Measurements from ENCODE around the gene AMPH. TPM values are rescaled to one million over a fixed set of nuclear protein-coding genes. Genes with fewer than 3 reads are reported as not detected.

The AMPH gene
- total and polyA plus RNA-seq, 9 of the 15 experiments (the other 6 are each of a cell fraction or from before 2014, with no cell fraction given), result 0.03 to 0.35 TPM; not detected in 7

GRCh38 chr7:38675494-38676106 is 44.4 kb upstream of the AMPH start:
- ChIA-PET CTCF (ENCODE audit: low intra/inter-chr PET ratio) (interaction anchor here (1.1 kb wide), 1 partner anchor 1467 kb away, joined by 3 read pairs; no protein-coding TSS in a partner anchor), POLR2A (interaction anchor here (0.9 kb wide), 1 partner anchor 44 kb away, joined by 4 read pairs; the partner anchor contains the start of gene AMPH)
- Histone ChIP-seq H3K36me3 (ENCODE audit: control insufficient read depth, insufficient read depth, low read length) (no peaks in the 10 kb centered on the region), H3K4me3 (no peak overlapping the region), H4K20me1 (replicated peaks; ENCODE audit: control insufficient read depth, insufficient read depth, low read length) (peaks cover 3% of the 10 kb centered on the region; the same call in 1 of the 2 replicates), H3K27me3 (ENCODE audit: control insufficient read depth in 2 of 2, insufficient read depth in 2 of 2, low read length in 2 of 2) (peaks cover 0 to 17% of the 10 kb centered on the region in 2 experiments; a peak in 3 of 5 replicates), H3K9ac (ENCODE audit: insufficient read depth in 1 of 2, low read depth in 2 of 2, low read length in 2 of 2) (no peak overlapping the region), H2AFZ (ENCODE audit: low read depth, low read length) (no peak overlapping the region), H3K9me3 (replicated peaks; ENCODE audit: control insufficient read depth, insufficient read depth, low read depth, low read length) (no peaks in the 10 kb centered on the region), H3K79me2 (ENCODE audit: control insufficient read depth, insufficient read depth, low read length) (no peaks in the 10 kb centered on the region), H3K27ac (ENCODE audit: extremely low read depth, low read depth, low read length) (no peak overlapping the region), H3K4me1 (replicated peaks in 1 of 2; ENCODE audit: control insufficient read depth in 2 of 2, insufficient read depth in 2 of 2, low read length in 2 of 2) (no peaks in the 10 kb centered on the region), H3K9me1 (ENCODE audit: control insufficient read depth, insufficient read depth, low read length) (no peaks in the 10 kb centered on the region), H3K4me2 (ENCODE audit: insufficient read depth, low read length) (no peak overlapping the region)
- in situ Hi-C loops (cut with MboI), result no loop called here
- intact Hi-C loops (cut with micrococcal nuclease), result no loop called here
- ATAC-seq, result no peak
- BruUV-seq (replicated peaks), result no TSS peak
- 0% methylated on average over 8 of the region's 8 CpGs for WGBS (ENCODE audit: insufficient coverage, low coverage, missing lambda C conversion rate)
- no peak for FAIRE-seq
- no peak for DNase-seq (ENCODE audit: extremely low read depth in 1 of 4, low spot score in 3 of 4)
- TF ChIP-seq ZNF253 (CRISPR knock-in tag; conservative IDR thresholded peaks at IDR 0.05) (no peak), SUPT5H (IDR thresholded peaks at IDR 0.05) (no peak), KLF1 (tag; IDR thresholded peaks at IDR 0.05) (no peak), FIP1L1 (IDR thresholded peaks at IDR 0.05; ENCODE audit: low read depth, low read length, poor library complexity, severe bottlenecking) (no peak), JUND (IDR thresholded peaks at IDR 0.05; ENCODE audit: borderline replicate concordance, low read depth, low read length) (no peak), JUND (tag; IDR thresholded peaks at IDR 0.05; ENCODE audit: borderline replicate concordance, low read depth, low read length) (no peak), ADNP (tag; IDR thresholded peaks at IDR 0.05) (no peak), CLOCK (CRISPR knock-in tag; IDR thresholded peaks at IDR 0.05; ENCODE audit: borderline replicate concordance) (no peak), THRAP3 (IDR thresholded peaks at IDR 0.05; ENCODE audit: borderline replicate concordance) (no peak), U2AF1 (optimal IDR thresholded peaks at IDR 0.05; ENCODE audit: low read depth, low read length) (no peak), ELK3 (CRISPR knock-in tag; IDR thresholded peaks at IDR 0.05) (no peak), GMEB1 (CRISPR knock-in tag; IDR thresholded peaks at IDR 0.05) (no peak), BCL6 (CRISPR knock-in tag; IDR thresholded peaks at IDR 0.05) (no peak), SRSF7 (optimal IDR thresholded peaks at IDR 0.05; ENCODE audit: low read depth, low read length) (no peak)

Measured in K562 (cell line).